Smooth muscle cell (in vitro differentiated cells): ENCODE results near the gene AMMECR1. TPM values are rescaled to one million over a fixed set of nuclear protein-coding genes. Genes with fewer than 3 reads are reported as not detected.
A peak's percentile ranks its signal among the peaks of the same experiment; 100 is the strongest.

Source experiments
- DNase-seq: peaks from one replicate; lab custom pipeline; 2025; ENCODE audit not compliant: unreplicated experiment; lab: John Stamatoyannopoulos, UW
- H2AFZ ChIP-seq: fragments of 200-600 bp; sonication (generic); 2 replicates; pipeline ENCODE4 v1.6.0; 2016; ENCODE audit warnings: antibody characterized with exemption, low read depth, mild to moderate bottlenecking
- H3F3A ChIP-seq: fragments of 200-600 bp; sonication (generic); 2 replicates; pipeline ENCODE4 v1.6.0; 2017; ENCODE audit warnings: antibody characterized with exemption, low read depth
- H3K27ac ChIP-seq: fragments of 200-600 bp; sonication (generic); 2 replicates; pipeline ENCODE4 v1.5.1; 2016; ENCODE audit warnings: low read depth, mild to moderate bottlenecking
- H3K27me3 ChIP-seq: fragments of 200-600 bp; sonication (generic); 2 replicates; pipeline ENCODE4 v1.6.1; 2016; ENCODE audit warnings: low read depth, mild to moderate bottlenecking
- H3K36me3 ChIP-seq: fragments of 200-600 bp; sonication (generic); 2 replicates; pipeline ENCODE4 v1.5.1; 2016; ENCODE audit warnings: low read depth
- H3K4me1 ChIP-seq: fragments of 200-600 bp; sonication (generic); 2 replicates; pipeline ENCODE4 v1.5.1; 2016; ENCODE audit warnings: low read depth
- H3K4me2 ChIP-seq: fragments of 200-600 bp; sonication (generic); 2 replicates; pipeline ENCODE4 v1.6.0; 2016; ENCODE audit warnings: mild to moderate bottlenecking
- H3K4me3 ChIP-seq: fragments of 200-600 bp; sonication (generic); 2 replicates; pipeline ENCODE4 v1.5.1; 2016; ENCODE audit warnings: mild to moderate bottlenecking
- H3K79me2 ChIP-seq: fragments of 200-600 bp; sonication (generic); 2 replicates; pipeline ENCODE4 v1.6.0; 2016; ENCODE audit warnings: low read depth, mild to moderate bottlenecking
- H3K9ac ChIP-seq: fragments of 200-600 bp; sonication (generic); 2 replicates; pipeline ENCODE4 v1.6.0; 2016; ENCODE audit warnings: low read depth
- H3K9me3 ChIP-seq: fragments of 200-600 bp; sonication (generic); replicated peaks from 2 replicates; pipeline ENCODE4 v1.5.1; 2016; ENCODE audit warnings: low read depth
- H4K20me1 ChIP-seq: fragments of 200-600 bp; sonication (generic); 2 replicates; pipeline ENCODE4 v1.6.0; 2016; ENCODE audit warnings: low read depth
- WGBS: methylation state at CpG from one replicate; pipeline ENCODE4 v1.1.7; 2016; ENCODE audit warnings: low lambda C conversion rate; 5-methylcytosine and 5-hydroxymethylcytosine counted together
- polyA plus RNA-seq: library from polyadenylated mRNA; unstranded; fragments of >200 nt; fragmentation: Nextera tagmentation; extraction: Ambion mirVana; gene quantifications from 2 replicates; pipeline ENCODE4 v1.2.1, GENCODE V29; 2016
- total RNA-seq: library from RNA; depleted of rRNA; stranded (reverse); fragments of >200 nt; gene quantifications from 2 replicates; pipeline ENCODE4 v1.2.3, GENCODE V29; 2014
- TF ChIP-seq, protein P1 (sequence below): fragments of 200-600 bp; sonication (generic); IDR thresholded peaks from 2 replicates; pipeline ENCODE4 v1.5.1; 2017; ENCODE audit warnings: borderline replicate concordance, mild to moderate bottlenecking, antibody characterized with exemption; ENCODE audit not compliant: insufficient read depth, poor library complexity, severe bottlenecking

The AMMECR1 gene
- total and polyA plus RNA-seq, 2 experiments from 2014 or later, result 5.5 to 19.6 TPM

DNA sequence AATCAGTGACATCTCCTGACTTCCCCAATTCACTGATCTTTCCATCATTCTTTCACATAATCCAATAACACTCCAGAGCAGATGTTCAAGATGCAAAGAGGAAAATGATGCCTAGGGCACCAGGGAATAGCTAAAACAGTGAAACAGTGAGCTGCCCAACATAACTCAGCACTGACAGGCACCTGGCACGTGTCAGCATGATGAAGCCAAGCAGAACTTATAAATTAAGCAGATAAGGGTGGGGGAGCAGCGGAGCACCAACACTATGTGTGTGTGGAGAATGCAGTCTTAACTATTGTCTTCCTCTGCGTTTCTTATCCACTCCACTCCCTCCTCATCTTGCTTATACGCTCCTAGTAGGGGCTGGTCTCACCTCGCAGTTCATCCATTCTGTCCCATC lies 89.4 kb downstream of the AMMECR1 start:
- Histone ChIP-seq H3K4me3 (no peak overlapping the region), H3K4me2 (no peak overlapping the region), H4K20me1 (no peaks in the 10 kb centered on the region), H3K9me3 (no peaks in the 10 kb centered on the region), H3K27me3 (no peaks in the 10 kb centered on the region), H3K9ac (no peak overlapping the region), H3K79me2 (no peaks in the 10 kb centered on the region), H3K27ac (peak overlapping the region; percentile 70), H3K36me3 (no peaks in the 10 kb centered on the region), H2AFZ (no peak overlapping the region), H3F3A (no peaks in the 10 kb centered on the region), H3K4me1 (no peaks in the 10 kb centered on the region)
- no peak for DNase-seq
- WGBS, result 69% methylated on average over 5 of the region's 5 CpGs
- TF ChIP-seq, protein P1, sequence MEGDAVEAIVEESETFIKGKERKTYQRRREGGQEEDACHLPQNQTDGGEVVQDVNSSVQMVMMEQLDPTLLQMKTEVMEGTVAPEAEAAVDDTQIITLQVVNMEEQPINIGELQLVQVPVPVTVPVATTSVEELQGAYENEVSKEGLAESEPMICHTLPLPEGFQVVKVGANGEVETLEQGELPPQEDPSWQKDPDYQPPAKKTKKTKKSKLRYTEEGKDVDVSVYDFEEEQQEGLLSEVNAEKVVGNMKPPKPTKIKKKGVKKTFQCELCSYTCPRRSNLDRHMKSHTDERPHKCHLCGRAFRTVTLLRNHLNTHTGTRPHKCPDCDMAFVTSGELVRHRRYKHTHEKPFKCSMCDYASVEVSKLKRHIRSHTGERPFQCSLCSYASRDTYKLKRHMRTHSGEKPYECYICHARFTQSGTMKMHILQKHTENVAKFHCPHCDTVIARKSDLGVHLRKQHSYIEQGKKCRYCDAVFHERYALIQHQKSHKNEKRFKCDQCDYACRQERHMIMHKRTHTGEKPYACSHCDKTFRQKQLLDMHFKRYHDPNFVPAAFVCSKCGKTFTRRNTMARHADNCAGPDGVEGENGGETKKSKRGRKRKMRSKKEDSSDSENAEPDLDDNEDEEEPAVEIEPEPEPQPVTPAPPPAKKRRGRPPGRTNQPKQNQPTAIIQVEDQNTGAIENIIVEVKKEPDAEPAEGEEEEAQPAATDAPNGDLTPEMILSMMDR, result no peak

GRCh38 chrX:110226931-110227330 lies 91.0 kb downstream of the AMMECR1 start:
- Histone ChIP-seq H3K4me1 (no peaks in the 10 kb centered on the region), H3F3A (no peaks in the 10 kb centered on the region), H3K4me2 (no peak overlapping the region), H3K4me3 (no peak overlapping the region), H3K79me2 (no peaks in the 10 kb centered on the region), H3K9ac (no peak overlapping the region), H3K27me3 (no peaks in the 10 kb centered on the region), H3K36me3 (no peaks in the 10 kb centered on the region), H3K9me3 (no peaks in the 10 kb centered on the region), H4K20me1 (no peaks in the 10 kb centered on the region), H3K27ac (no peak overlapping the region), H2AFZ (no peak overlapping the region)
- DNase-seq, result no peak
- TF ChIP-seq, protein P1, result no peak
- whole genome bisulfite sequencing, result 61% methylated on average over 2 of the region's 2 CpGs

- DNase-seq, result no peak
- Histone ChIP-seq H3K79me2 (no peaks in the 10 kb centered on the region), H3K27me3 (no peaks in the 10 kb centered on the region)
These were observed 92.8 kb downstream of the AMMECR1 start for GRCh38 chrX:110224926-110225617.

More at GRCh38 chrX:110224926-110225617, 92.8 kb downstream of the AMMECR1 start:
- Histone ChIP-seq H4K20me1 (no peaks in the 10 kb centered on the region), H3K4me2 (no peak overlapping the region), H3K4me1 (no peaks in the 10 kb centered on the region), H3K4me3 (no peak overlapping the region), H2AFZ (no peak overlapping the region), H3K9ac (no peak overlapping the region), H3K36me3 (no peaks in the 10 kb centered on the region), H3F3A (no peaks in the 10 kb centered on the region), H3K9me3 (no peaks in the 10 kb centered on the region), H3K27ac (no peak overlapping the region)
- 58% methylated on average over 3 of the region's 3 CpGs for WGBS
- TF ChIP-seq, protein P1, result no peak
